Inflammatory macrophage treated with lipopolysaccharide for 1 hour (primary cell): Measurements from ENCODE around the gene IFNB1.

ENCODE experiments used
- DNase-seq, 2 donors: peaks; one replicate each; pipeline ENCODE4 v3.0.0-alpha.2; 2020 to 2022

Gene IFNB1

GRCh38 chr9:21060919-21061561, 16.7 kb downstream of the IFNB1 start:
- DNase-seq = no peak

GRCh38 chr9:21056931-21057330, 20.8 kb downstream of the IFNB1 start:
- peak; percentile 30 to 49 for DNase-seq

GRCh38 chr9:21053851-21054250, 23.9 kb downstream of the IFNB1 start:
- peak in 1 of 2 donors; percentile 4 for DNase-seq

- DNase-seq = no peak
These were observed 30.5 kb downstream of the IFNB1 start for GRCh38 chr9:21047281-21047691.

- DNase-seq = no peak
These were observed 33.9 kb downstream of the IFNB1 start for GRCh38 chr9:21043841-21044240.

GRCh38 chr9:21042466-21042865, 35.3 kb downstream of the IFNB1 start:
- no peak for DNase-seq

GRCh38 chr9:21039302-21039701, 38.4 kb downstream of the IFNB1 start:
- no peak for DNase-seq

- no peak for DNase-seq
These were observed 40.5 kb downstream of the IFNB1 start for GRCh38 chr9:21037278-21037677.

GRCh38 chr9:21031808-21032183, 45.9 kb downstream of the IFNB1 start:
- no peak for DNase-seq

GRCh38 chr9:21031091-21031807, 46.5 kb downstream of the IFNB1 start, which contains the start of gene HACD4:
HACD4 (minus strand) TSS chr9:21031640; CDS start chr9:21031590, 50 bp downstream.
- DNase-seq = peak; percentile 60 to 69

- DNase-seq = peak; percentile 76 to 89
These were observed 47.2 kb downstream of the IFNB1 start for GRCh38 chr9:21030389-21031035.

- no peak for DNase-seq
These were observed 48.1 kb downstream of the IFNB1 start for GRCh38 chr9:21029661-21030060.

- peak; percentile 55 to 68 for DNase-seq
These were observed 49.3 kb downstream of the IFNB1 start for GRCh38 chr9:21028466-21028865.

- DNase-seq = no peak
These were observed 50.4 kb downstream of the IFNB1 start for GRCh38 chr9:21027295-21027694.
